GM19452 (cell line): ENCODE results near the gene OGDH.

Source experiments
- ATAC-seq: cut with Tn5 transposase; IDR thresholded peaks from one replicate; pipeline ENCODE4 v1.9.1; 2021; ENCODE audit not compliant: unreplicated experiment

OGDH gene

GRCh38 chr7:44757311-44757710 lies 150.9 kb downstream of the OGDH start:
- ATAC-seq: no peak

GRCh38 chr7:44757739-44758138 lies 151.3 kb downstream of the OGDH start:
- no peak for ATAC-seq
